GM12891 (cell line): ENCODE measurements around the gene EIF4G3.

ENCODE experiments used
- POLR2A ChIP-seq: IDR thresholded peaks from 2 replicates; pipeline ENCODE4 v1.6.1; 2011; ENCODE audit warnings: low read depth, low read length, control low read depth
- POLR2AphosphoS5 ChIP-seq: IDR thresholded peaks from 2 replicates; pipeline ENCODE4 v1.6.1; 2011; ENCODE audit warnings: low read depth, low read length, control low read depth
- POU2F2 ChIP-seq: IDR thresholded peaks from 2 replicates; pipeline ENCODE4 v1.6.1; 2011; ENCODE audit warnings: low read depth, mild to moderate bottlenecking, control low read depth, low read length, moderate library complexity

DNA sequence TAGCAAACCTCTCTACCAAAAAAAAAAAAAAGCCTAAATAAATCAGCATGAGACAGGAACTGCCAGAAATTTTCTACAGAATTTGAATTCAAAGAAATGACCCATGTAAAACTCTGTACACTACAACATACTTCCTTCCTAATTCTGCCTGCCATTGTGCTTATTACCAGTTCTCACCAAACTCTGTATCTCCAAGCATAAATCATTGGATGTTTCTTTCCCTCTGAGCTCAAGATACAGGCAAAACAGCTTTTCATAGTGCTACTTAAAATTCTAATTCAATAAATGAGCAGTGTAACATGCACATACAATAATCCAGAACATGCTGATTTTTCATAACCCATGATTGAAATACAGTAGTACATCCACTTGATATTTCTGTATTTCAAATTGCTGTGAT lies 87.0 kb downstream of the EIF4G3 start:
- TF ChIP-seq POLR2A (no peak), POLR2AphosphoS5 (no peak), POU2F2 (no peak)
